Glomerular visceral epithelial cell (primary cell): ENCODE results near the gene NECAB2.

Experiments used
- DNase-seq: peaks from one replicate; pipeline ENCODE4 v3.0.0-alpha.2; 2016; ENCODE audit errors: extremely low spot score

Gene NECAB2

DNA sequence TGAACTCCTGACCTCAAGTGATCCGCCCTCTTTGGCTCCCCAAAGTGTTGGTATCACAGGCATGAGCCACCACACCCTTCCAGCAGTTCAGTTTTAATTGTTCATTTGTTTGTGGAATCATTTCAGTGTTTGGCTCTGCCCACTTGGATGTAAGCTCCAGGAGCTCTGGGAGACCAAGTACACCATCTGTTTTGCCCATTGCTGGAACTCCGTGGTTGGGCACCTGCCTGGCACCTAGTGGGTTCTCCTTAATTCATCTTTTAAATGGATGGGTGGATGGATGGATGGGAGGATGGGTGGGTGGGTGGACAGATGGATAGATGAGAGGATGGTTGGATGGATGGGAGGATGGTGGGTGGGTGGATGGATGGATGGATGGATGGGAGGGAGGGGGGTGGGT is 953 bp upstream of the NECAB2 start:
- DNase-seq, result no peak

- DNase-seq, result no peak
Observed at GRCh38 chr16:83968306-83968851, 335 bp downstream of the NECAB2 start.

- no peak for DNase-seq
Observed at GRCh38 chr16:83968891-83969649, 1.0 kb downstream of the NECAB2 start.

GRCh38 chr16:83969771-83970429 is 1.9 kb downstream of the NECAB2 start:
- DNase-seq, result no peak

DNA sequence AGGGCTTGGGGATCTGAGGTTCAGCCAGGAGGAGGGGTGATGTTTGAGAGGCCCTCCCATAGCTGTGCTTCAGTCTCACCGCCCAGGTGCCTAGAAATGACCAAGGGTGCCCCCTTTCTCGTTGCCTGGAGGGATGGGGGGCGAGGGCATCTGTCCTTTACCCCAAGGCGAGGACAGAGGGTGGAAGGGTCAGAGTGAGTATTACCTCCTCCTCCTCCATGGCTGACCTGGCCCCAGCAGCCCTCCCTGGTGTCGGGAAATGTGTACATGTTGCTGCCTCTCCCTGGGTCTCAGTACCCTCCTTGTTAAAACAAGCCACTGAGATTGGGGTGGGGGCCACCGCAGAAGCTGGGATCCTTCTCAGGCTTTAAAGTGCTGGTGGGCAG is 2.4 kb downstream of the NECAB2 start:
- no peak for DNase-seq

DNA sequence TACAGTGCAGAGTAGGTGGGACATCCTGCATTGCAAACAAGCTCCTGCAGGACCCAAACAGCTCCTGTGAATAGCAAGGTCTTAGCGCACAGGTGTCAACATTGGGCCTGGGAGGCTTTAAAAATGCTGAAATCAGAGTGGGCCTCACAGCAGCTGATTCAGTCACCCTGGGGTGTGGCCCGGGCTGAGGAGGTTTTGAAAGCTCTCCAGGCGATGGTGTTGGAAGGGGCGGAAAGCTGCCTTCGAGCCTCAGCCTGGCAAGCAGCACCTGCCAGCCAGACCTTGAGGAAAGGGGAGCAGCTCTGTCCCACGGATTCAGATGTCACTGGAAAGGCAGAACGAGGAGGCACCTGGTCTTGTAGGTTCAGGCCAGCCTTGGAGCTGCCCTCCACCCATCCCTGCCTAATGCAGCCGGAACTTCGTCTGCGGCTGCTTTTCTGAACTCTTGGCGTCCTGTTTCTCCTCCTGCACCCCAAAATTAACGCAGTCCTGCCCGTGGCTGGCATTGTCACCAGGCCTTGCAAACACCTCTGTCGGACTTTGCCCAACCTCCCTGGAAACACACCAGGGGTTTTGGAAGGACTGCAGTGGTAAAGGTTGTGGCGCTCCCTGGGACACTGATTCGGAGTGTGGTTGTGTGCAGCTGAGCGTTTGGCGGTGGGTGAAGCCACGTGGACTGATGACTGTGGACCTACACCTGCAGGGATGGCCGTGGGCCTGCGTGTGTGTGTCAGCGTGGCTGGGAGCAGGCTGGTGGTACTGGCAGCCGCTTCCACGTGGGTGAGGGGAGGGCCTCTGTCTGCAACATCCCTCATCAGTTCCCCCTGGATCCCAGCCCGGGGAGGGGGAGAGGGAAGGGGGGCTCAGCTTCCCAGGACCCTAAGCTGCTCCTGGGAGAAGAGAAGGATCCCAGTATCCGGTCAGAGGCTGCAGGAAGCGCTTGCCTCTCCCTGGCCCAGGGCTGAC is 3.4 kb downstream of the NECAB2 start:
- no peak for DNase-seq

GRCh38 chr16:83972256-83973008 is 4.4 kb downstream of the NECAB2 start:
- no peak for DNase-seq

DNA sequence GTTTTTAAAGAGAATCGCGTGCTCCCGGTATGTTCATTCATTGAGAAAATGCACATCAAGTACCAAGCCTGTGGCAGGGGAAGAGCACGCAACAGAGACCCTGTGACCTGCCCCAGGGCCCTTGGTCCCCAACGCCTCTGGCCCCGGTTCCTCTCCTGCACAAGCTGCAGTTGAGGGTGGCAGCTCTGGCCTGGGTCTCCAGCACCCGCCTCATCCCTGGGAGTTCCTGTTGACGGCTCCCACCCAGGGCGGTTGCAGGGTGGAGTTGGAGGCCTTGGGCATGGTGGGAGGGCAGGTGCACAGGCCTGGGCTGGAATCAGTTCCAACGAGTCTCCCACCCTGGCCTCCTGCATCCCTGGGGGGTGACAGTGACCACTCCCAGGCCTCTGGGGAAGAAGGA is 5.0 kb downstream of the NECAB2 start:
- DNase-seq, result no peak

- no peak for DNase-seq
Observed at GRCh38 chr16:83973581-83974385, 5.7 kb downstream of the NECAB2 start.

- no peak for DNase-seq
Observed at GRCh38 chr16:83974475-83974874, 6.4 kb downstream of the NECAB2 start.

DNA sequence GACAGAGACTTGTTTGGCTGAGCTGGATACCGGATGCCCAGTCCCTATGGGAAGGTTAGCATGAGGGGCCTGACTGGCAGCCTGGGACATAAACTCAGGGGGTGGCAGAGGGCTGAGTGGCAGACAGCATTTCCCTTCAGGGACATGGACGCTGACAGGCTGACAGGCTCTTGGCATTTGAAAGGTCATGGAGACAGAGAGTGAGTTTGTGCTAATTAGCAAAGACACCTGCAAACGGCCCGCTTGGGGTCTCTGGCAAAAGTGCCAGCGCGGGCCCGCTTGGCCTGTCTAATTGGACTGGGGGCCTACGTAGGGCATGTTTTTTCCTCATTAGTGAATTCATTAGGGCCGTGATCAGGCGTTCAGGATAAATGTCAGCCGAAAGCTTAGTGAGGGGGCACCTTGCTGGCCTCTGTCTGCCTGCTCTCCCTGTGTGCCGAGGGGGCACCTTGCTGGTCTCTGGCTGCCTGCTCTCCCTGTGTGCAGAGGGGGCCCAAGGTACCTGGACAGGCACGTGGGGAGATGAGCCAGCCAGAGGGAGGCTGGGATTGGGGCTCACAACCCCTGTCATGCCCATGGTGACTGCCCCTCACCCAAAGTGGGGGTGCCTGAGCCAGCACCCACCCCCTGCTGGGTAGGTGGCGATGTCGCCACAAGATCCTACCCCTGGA is 7.7 kb downstream of the NECAB2 start:
- no peak for DNase-seq

DNA sequence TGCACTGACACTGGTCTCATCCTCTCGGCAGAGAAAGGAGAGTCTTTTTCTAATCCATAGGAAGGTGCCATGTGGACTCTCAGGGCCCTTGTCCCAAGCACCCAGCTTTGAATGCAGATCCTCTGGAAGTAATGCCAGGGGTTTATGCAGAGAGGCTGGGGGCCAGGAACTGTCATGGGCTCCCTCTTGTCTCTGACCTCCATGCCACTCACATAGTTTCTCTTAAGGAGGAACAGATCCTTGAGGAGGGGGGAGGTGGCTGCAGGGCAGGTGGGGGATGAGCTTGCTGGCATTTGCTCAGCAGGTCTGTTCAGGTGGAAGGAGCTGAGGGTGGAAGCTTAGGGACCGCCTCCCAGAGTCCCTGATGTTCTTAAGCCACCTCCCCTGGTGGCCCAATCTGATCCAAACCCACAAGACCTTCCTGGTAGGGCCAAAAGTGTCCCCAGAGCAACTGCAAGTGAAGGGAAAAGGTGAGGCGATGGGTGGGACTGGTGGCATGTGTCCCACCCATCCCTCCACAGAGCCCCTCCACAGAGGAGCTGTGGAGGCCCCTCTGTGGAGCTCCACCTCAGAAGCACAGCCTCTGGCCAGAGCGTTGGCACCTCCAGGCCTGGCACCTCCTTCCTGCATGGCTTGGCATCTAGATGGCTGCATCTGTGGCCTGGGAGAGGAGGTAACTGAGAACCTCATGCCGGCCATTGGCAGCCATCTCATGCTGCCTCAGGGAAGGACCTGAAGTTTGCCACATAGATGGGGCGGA is 9.2 kb downstream of the NECAB2 start:
- DNase-seq, result no peak

DNA sequence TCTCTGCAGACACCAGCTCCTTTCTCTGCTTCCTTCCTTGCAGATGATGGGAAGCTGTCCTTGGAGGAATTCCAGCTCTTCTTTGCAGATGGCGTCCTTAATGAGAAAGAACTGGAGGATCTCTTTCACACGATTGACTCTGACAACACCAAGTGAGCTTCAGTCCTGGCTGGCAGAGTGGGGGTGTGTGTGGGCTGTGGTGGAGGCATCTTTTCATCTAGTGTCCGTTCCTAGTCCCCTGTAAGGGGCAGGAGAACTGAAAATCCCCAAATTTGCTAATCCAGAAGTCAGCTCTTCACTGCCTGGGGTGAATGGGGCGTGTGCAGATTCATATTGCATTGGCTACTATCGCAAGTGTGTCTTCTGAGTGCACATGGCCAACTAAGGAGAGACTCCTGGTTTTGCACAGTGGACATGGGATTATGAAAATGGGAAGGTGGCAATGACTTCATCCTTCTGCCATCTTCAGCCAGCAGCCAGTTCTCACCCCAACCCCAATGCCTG is 10.4 kb downstream of the NECAB2 start:
- DNase-seq, result no peak

DNA sequence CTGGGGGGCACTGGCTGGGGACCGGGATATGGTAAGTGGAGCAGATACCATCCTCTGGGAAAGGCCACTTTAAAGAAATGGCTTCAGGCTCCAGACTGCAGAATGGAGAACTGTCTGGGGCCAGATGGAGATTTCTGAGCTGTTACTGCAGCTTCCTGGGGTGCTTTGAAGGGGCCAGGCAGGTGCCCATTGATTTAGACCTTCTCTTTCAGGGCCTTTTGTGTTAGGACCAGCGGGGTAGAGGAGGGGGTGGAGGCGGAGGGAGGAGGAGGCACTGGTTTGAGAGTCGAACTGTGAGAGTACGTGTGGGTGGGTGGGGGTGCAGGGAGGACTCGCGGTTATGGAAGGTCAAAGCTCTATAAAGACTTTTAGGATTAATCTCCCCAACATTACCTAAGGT is 11.4 kb downstream of the NECAB2 start:
- no peak for DNase-seq

DNA sequence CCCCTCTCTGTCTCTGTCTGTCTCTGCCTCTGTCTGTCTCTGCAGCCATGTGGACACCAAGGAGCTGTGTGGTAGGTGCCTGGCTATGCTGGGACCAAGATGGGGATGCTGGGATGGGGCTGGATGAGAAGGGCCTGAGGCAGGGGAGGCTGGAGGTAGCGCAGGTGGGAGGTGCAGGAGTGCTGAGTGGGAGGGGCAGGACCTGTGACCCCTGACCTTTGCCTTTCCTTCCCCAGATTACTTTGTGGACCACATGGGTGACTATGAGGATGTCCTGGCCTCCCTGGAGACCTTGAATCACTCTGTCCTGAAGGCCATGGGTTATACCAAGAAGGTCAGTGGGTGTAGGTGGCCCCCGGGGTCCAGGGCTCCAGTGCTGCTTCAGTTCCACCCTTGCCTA is 12.8 kb downstream of the NECAB2 start:
- DNase-seq, result no peak

DNA sequence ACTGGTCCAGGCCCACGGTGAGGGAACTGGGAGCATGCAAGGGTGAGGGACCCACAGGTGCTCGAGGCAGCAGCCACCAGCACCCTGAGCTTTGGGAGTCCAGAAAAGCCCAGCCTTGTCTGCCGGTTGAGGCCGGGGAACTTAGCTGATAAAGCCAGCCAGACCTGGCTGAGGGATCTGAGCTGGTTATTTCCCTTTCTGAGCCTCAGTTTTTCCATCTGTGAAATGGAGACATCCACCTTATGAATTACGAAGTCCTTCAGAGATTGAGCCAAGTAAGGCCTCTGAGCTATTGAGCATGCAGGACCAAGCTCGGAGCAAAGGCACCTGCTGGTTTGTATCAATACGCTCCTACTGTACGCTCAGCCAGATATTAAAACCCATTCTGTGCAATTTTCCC is 13.8 kb downstream of the NECAB2 start:
- no peak for DNase-seq

DNA sequence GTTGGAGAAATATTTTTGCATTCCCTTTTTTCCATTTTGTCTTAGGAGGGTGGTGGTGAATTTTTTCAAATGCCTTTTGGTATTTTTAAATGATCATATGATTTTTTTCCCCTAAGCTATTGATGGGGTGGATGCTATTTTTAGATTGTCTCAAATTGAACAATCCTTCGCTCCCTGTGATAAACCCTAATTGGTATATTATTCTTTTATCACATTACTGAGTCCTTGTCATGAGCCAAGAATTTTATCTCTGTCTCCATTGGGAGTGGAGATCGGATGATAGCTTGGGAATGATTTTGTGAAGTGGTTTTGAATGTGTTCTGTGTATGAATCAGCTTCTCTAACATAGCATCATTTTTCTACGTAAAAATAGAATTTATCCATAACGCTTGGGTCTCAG is 15.4 kb downstream of the NECAB2 start:
- no peak for DNase-seq

GRCh38 chr16:83989300-83989699 is 21.3 kb downstream of the NECAB2 start:
- DNase-seq, result no peak

DNA sequence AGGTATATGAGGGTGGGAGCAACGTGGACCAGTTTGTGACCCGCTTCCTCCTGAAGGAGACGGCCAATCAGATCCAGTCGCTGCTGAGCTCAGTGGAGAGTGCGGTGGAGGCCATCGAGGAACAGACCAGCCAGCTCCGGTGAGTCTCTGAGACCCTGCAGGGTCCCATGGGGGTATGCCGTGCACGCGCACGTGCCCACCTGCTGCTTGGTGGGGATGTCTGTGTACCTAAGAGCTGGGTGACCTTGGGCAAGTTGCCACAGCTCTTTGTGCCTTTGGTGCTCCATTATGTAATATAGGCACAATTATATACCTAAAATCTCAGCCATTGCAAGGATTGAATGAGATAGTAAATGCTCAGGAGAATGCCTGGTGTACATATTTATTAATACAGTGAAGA is 22.4 kb downstream of the NECAB2 start:
- DNase-seq, result no peak
